HL-60 (cell line): Measurements from ENCODE around the gene HS6ST2.

Source experiments
- CTCF ChIP-seq: IDR thresholded peaks from one replicate; pipeline ENCODE4 v1.5.1; 2011; ENCODE audit warnings: low read length, control low read depth, inconsistent platforms; ENCODE audit not compliant: insufficient read depth
- GABPA ChIP-seq: IDR thresholded peaks from 2 replicates; pipeline ENCODE4 v1.6.1; 2012; ENCODE audit warnings: low read depth
- POLR2AphosphoS5 ChIP-seq: IDR thresholded peaks from 2 replicates; pipeline ENCODE4 v1.6.1; 2012; ENCODE audit warnings: low read depth
- REST ChIP-seq: IDR thresholded peaks from 2 replicates; pipeline ENCODE4 v1.6.1; 2012; ENCODE audit warnings: low read depth; ENCODE audit not compliant: insufficient replicate concordance

- TF ChIP-seq CTCF = no peak
- TF ChIP-seq POLR2AphosphoS5 = no peak
- TF ChIP-seq REST = no peak
- TF ChIP-seq GABPA = no peak
Measured at GRCh38 chrX:132984058-132984650, 25.7 kb upstream of the HS6ST2 start.
